ENCODE data around the gene CEP97. TPM values are rescaled to one million over a fixed set of nuclear protein-coding genes. Genes with fewer than 3 reads are reported as not detected.

CEP97 gene
- total and polyA plus RNA-seq, 9 of the 15 experiments (the other 6 are each of a cell fraction or from before 2014, with no cell fraction given) = 2.0 to 10.1 (median 4.3) TPM

- TF ChIP-seq NR2C2 (CRISPR knock-in tag; IDR thresholded peaks at IDR 0.05) (no peak), NR2C2 (tag; IDR thresholded peaks at IDR 0.05) (no peak), CXXC5 (CRISPR knock-in tag; IDR thresholded peaks at IDR 0.05) (no peak), CHD2 (IDR thresholded peaks at IDR 0.05; ENCODE audit: low read depth, low read length) (no peak)
These were observed 35.1 kb upstream of the CEP97 start (continued) for GRCh38 chr3:101689286-101689685.

GRCh38 chr3:101690972-101691371, 33.4 kb upstream of the CEP97 start:
- BruUV-seq (replicated peaks) = no TSS peak
- TF ChIP-seq NCOR1 (IDR thresholded peaks at IDR 0.05) (no peak), ZNF592 (IDR thresholded peaks at IDR 0.05) (0 out of 2 replicates have a peak, but pooled peaks have one; percentile 12), NFXL1 (CRISPR knock-in tag; IDR thresholded peaks at IDR 0.05) (no peak), NR2C2 (CRISPR knock-in tag; IDR thresholded peaks at IDR 0.05) (no peak), NR2C2 (tag; IDR thresholded peaks at IDR 0.05) (peak; percentile 62), HDGF (IDR thresholded peaks at IDR 0.05) (no peak), ZNF79 (CRISPR knock-in tag; IDR thresholded peaks at IDR 0.05; ENCODE audit: low read depth) (no peak), SIRT6 (IDR thresholded peaks at IDR 0.05; ENCODE audit: low read depth, low read length) (no peak), ZNF143 (CRISPR knock-in tag; IDR thresholded peaks at IDR 0.05) (no peak), NRF1 (conservative IDR thresholded peaks at IDR 0.05 in 1 of 2, IDR thresholded peaks at IDR 0.05 in 1 of 2) (no peak), CHCHD3 (CRISPR knock-in tag; IDR thresholded peaks at IDR 0.05) (no peak), E2F4 (CRISPR knock-in tag; IDR thresholded peaks at IDR 0.05; ENCODE audit: low read depth) (no peak), CCAR2 (IDR thresholded peaks at IDR 0.05; ENCODE audit: low read depth, low read length) (no peak), MAFF (IDR thresholded peaks at IDR 0.05; ENCODE audit: low read length) (no peak), XRCC4 (IDR thresholded peaks at IDR 0.05; ENCODE audit: extremely low read depth, insufficient read depth, insufficient read length) (no peak), HDAC3 (IDR thresholded peaks at IDR 0.05; ENCODE audit: borderline replicate concordance, partially characterized antibody) (no peak), ZNF717 (CRISPR knock-in tag; IDR thresholded peaks at IDR 0.05) (no peak)

More at GRCh38 chr3:101690972-101691371, 33.4 kb upstream of the CEP97 start:
- H3K27ac ChIP-seq (ENCODE audit: extremely low read depth, low read depth, low read length) = peak overlapping the region; percentile 55; the same call in 2 of the 3 replicates
- peaks cover 15% of the 10 kb centered on the region for H3K79me2 ChIP-seq (ENCODE audit: control insufficient read depth, insufficient read depth, low read length)
- no peaks in the 10 kb centered on the region for H3K9me1 ChIP-seq (ENCODE audit: control insufficient read depth, insufficient read depth, low read length)
- no peak overlapping the region for H2AFZ ChIP-seq (ENCODE audit: low read depth, low read length)
- no peak overlapping the region for H3K4me3 ChIP-seq
- peaks cover 3% of the 10 kb centered on the region; the same call in 2 of the 3 replicates for H3K36me3 ChIP-seq (ENCODE audit: control insufficient read depth, insufficient read depth, low read length)
- H3K9me3 ChIP-seq (replicated peaks; ENCODE audit: control insufficient read depth, insufficient read depth, low read depth, low read length) = no peaks in the 10 kb centered on the region
- CTCF ChIA-PET (ENCODE audit: low intra/inter-chr PET ratio) = no interaction called here
- no peak for FAIRE-seq
- peak overlapping the region in 1 of 2 experiments; percentile 26; a peak in 1 of 4 replicates for H3K9ac ChIP-seq (ENCODE audit: insufficient read depth in 1 of 2, low read depth in 2 of 2, low read length in 2 of 2)
- POLR2A ChIA-PET = interaction anchor here (0.9 to 1.2 kb wide), 3 partner anchors 11 to 117 kb away, joined by 3 read pairs; partner anchors contain the start of genes CEP97 and PCNP
- intact Hi-C loops (cut with micrococcal nuclease) (no loop called here), in situ Hi-C loops (cut with MboI) (no loop called here)
- peak; percentile 30 for ATAC-seq
- H3K27me3 ChIP-seq (ENCODE audit: control insufficient read depth in 2 of 2, insufficient read depth in 2 of 2, low read length in 2 of 2) = no peaks in the 10 kb centered on the region
- peaks cover 7 to 9% of the 10 kb centered on the region in 2 experiments; a peak in 3 of 5 replicates for H3K4me1 ChIP-seq (replicated peaks in 1 of 2; ENCODE audit: control insufficient read depth in 2 of 2, insufficient read depth in 2 of 2, low read length in 2 of 2)
- no peak overlapping the region for H3K4me2 ChIP-seq (ENCODE audit: insufficient read depth, low read length)
- peak; percentile 23 to 51 (median 27) for DNase-seq (ENCODE audit: extremely low read depth in 1 of 4, low spot score in 3 of 4)
- H4K20me1 ChIP-seq (replicated peaks; ENCODE audit: control insufficient read depth, insufficient read depth, low read length) = peaks cover 3% of the 10 kb centered on the region; the same call in 1 of the 2 replicates

All from K562 (cell line).